HG03159 (cell line): ENCODE results near the gene CAPZB.
A peak's percentile ranks its signal among the peaks of the same experiment; 100 is the strongest.
"Not testable (repeated sequence)": the region's sequence is repeated elsewhere in the genome, so short reads cannot be mapped to it uniquely, and the experiment has no call there.

Experiments used
- ATAC-seq: cut with Tn5 transposase; IDR thresholded peaks from one replicate; pipeline ENCODE4 v1.9.1; 2021; ENCODE audit warnings: mild to moderate bottlenecking, moderate library complexity; ENCODE audit not compliant: unreplicated experiment

CAPZB gene

GRCh38 chr1:19485362-19486187 is at the start of gene CAPZB:
Gene CAPZB (minus strand): TSS chr1:19485539. CDS start chr1:19485438, 101 bp downstream.
- peak; percentile 77 for ATAC-seq

GRCh38 chr1:19534281-19534680 is 48.9 kb upstream of the CAPZB start:
- no peak for ATAC-seq

DNA sequence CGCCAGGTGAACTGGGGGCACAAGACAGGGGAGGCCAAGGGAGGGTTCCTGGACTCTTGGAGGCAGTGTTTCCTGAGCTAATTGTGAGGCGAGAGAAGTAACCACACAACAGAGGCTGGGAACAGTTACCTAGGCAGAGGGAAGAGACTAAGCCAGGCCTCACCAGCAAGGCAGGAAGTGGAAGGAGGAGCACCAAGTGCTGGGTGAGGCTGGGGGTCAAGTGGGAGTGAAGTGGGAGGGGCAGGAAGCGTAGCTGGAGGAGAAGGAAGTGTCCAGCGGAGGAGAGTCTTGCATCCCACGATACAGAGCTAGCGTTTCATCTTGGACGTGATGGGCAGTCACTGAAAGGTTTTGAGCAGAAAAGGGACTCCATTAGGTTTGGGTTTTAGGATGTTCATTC is 48.3 kb upstream of the CAPZB start:
- no peak for ATAC-seq

- ATAC-seq: no peak
These were observed 47.2 kb upstream of the CAPZB start for GRCh38 chr1:19532519-19532918.

DNA sequence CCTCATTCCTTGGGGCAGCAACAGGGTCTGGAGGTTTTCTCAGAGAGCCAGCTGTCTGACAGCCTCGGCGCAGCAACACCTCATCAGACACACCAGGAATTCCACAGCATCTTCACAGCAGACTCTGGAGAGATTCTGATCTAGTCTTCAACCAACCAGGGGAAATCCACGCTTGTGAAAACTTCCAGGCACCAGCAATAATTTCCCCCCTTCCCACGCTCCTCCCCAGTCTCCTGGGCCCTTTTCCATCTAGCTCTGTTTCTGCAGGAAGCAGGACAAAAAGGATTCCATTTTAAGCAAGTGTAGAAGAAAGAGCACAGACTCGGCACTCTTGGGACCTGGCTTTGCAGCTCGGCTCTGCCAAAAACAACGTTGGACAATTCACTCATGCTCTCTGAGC is 44.3 kb upstream of the CAPZB start:
- ATAC-seq: no peak

GRCh38 chr1:19528438-19528837 is 43.1 kb upstream of the CAPZB start:
- ATAC-seq: no peak

DNA sequence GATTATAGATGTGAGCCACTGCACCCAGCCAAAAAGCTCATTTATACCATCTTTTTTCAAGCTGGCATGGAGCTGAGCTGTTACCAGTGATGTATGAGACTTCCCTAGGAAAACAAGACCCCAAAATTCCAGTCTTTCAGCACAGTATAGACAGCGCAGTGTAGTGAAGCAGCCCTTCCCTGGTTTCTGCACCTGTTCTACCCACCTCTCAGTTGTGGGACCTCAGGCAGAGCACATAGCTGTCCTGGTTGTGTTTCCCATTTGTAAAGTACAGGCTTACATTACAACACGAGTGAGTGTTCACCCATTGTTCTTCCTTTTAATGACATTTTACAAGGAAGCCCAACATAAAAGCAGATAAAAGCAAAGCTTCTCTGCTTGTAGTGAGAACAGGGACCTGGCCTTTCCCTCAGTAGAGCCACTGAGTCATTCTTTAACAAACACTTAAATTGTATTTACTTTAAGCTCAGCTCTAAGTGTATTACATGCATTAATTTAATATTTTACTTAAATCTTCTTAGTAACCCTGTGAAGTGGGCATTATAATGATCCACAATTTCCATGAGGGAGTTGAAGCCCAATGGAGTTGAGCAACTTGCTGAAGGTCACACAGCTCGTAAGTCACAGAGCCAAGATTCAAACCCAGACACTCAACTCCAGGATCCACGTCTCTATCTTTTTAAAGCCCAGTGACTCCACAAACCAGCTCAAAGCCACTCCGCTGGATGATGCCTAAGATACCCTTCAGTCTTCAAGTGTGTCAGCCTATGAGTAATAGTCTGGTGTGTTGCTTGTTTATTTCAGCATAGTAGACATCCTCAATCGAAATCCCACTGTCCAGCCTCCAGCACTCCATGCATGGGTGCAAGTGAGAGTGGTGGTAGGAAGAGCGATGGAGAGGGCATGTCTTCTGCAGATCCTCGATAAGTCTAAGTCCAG is 40.5 kb upstream of the CAPZB start:
- no peak for ATAC-seq

GRCh38 chr1:19524791-19525190 is 39.5 kb upstream of the CAPZB start:
- ATAC-seq: no peak

DNA sequence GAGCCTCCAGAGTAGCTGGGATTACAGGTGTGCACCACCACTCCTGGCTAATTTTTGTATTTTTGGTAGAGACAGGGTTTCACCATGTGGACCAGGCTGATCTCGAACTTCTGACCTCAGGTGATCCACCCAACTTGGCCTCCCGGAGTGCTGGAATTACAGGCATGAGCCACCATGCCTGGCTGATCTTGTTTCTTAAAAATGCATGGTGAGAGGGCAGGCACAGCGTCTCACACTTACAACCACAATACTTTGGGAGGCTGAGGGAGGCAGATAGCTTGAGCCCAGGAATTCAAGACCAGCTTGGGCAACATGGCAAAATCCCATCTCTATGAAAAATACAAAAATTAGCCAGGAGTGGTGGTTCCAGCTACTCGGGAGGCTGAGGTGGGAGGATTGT is 37.2 kb upstream of the CAPZB start:
- ATAC-seq: not testable (repeated sequence)

GRCh38 chr1:19521411-19521810 is 36.1 kb upstream of the CAPZB start:
- no peak for ATAC-seq

DNA sequence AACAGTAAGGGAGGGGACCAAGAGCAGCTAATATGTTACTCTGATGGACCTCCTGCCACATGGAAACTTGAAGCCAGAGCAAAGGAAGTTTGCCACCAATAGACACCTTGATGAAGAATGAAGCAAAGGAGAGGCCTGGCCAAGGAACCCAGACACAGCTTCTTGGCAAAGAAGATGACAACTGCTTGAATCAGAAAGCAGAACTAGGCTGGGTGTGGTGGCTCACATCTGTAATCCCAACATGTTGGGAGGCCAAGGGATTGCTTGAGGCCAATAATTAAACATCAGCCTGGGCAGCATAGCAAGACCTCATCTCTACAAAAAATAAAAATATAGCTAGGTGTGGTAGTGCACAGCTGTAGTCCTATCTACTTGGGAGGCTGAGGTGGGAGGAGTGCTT is 31.7 kb upstream of the CAPZB start:
- no peak for ATAC-seq

DNA sequence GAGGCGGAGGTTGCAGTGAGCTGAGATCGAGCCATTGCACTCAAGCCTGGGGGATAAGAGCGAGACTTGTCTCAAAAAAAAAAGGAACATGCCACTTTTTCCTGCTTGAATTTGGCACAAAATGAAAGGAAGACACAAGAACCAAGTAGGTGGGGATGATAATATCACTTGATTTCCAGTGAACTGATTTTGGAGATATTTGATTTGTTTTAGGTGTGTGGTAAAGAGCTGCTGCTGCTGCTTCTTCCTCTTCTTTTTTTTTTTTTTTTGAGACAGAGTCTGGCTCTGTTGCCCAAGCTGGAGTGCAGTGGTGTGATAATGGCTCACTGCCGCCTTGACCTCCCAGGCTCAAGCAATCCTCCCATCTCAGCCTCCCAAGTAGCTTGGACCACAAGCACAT is 29.9 kb upstream of the CAPZB start:
- no peak for ATAC-seq

- ATAC-seq: no peak
These were observed 29.1 kb upstream of the CAPZB start for GRCh38 chr1:19514391-19514831.

GRCh38 chr1:19512545-19512944 is 27.2 kb upstream of the CAPZB start:
- ATAC-seq: no peak

- no peak for ATAC-seq
These were observed 25.8 kb upstream of the CAPZB start for GRCh38 chr1:19511116-19511515.

DNA sequence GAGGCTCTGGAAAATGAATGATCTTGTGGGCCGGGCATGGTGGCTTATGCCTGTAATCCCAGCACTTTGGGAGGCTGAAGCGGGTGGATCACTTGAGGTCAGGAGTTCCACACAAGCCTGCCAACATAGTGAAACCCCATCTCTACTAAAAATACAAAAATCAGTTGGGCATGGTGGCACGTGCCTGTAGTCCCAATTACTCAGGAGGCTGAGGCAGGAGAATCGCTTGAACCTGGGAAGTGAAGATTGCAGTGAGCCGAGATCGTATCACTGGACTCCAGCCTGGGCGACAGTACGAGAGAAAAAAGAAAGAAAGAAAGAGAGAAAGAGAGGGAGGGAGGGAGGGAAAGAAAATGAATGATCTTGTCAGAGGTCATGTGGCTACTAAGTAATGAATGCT is 24.3 kb upstream of the CAPZB start:
- not testable (repeated sequence) for ATAC-seq

GRCh38 chr1:19507516-19507915 is 22.2 kb upstream of the CAPZB start:
- no peak for ATAC-seq

GRCh38 chr1:19505693-19506457 is 20.5 kb upstream of the CAPZB start:
- ATAC-seq: no peak

GRCh38 chr1:19504796-19505692 is 19.7 kb upstream of the CAPZB start:
- ATAC-seq: no peak

- ATAC-seq: not testable (repeated sequence)
These were observed 16.9 kb upstream of the CAPZB start for GRCh38 chr1:19502284-19502683.
